H9 (cell line): ENCODE measurements around the gene EDC3. TPM values are rescaled to one million over a fixed set of nuclear protein-coding genes. Genes with fewer than 3 reads are reported as not detected.
A peak's percentile ranks its signal among the peaks of the same experiment; 100 is the strongest.

Experiments
- DNase-seq: peaks from one replicate; pipeline ENCODE4 v3.0.0-alpha.2; 2017
- H2AFZ ChIP-seq: one replicate; pipeline ENCODE4 v1.6.1; 2013; ENCODE audit warnings: mild to moderate bottlenecking, low read length, control low read depth, moderate library complexity
- H2AK5ac ChIP-seq: 2 replicates; pipeline ENCODE4 v1.6.1; 2013; ENCODE audit warnings: low read length, control low read depth, mixed read lengths; ENCODE audit not compliant: insufficient read length
- H2BK120ac ChIP-seq: one replicate; pipeline ENCODE4 v1.6.1; 2013; ENCODE audit warnings: low read depth, mild to moderate bottlenecking, low read length, control low read depth, inconsistent platforms; ENCODE audit not compliant: poor library complexity, severe bottlenecking
- H2BK12ac ChIP-seq: 2 replicates; pipeline ENCODE4 v1.6.1; 2013; ENCODE audit warnings: low read length, control low read depth, mixed read lengths, low read depth; ENCODE audit not compliant: insufficient read length
- H2BK15ac ChIP-seq: 2 replicates; pipeline ENCODE4 v1.6.1; 2013; ENCODE audit warnings: low read depth, low read length, control low read depth
- H2BK20ac ChIP-seq: one replicate; pipeline ENCODE4 v1.6.1; 2013; ENCODE audit warnings: low read depth, mild to moderate bottlenecking, low read length, control low read depth, inconsistent platforms; ENCODE audit not compliant: poor library complexity, severe bottlenecking
- H2BK5ac ChIP-seq: 2 replicates; pipeline ENCODE4 v1.6.1; 2013; ENCODE audit warnings: low read length, control low read depth, mixed read lengths; ENCODE audit not compliant: insufficient read length
- H3K14ac ChIP-seq: 2 replicates; pipeline ENCODE4 v1.6.1; 2013; ENCODE audit warnings: low read length, control low read depth; ENCODE audit not compliant: insufficient read depth
- H3K18ac ChIP-seq: 2 replicates; pipeline ENCODE4 v1.6.1; 2013; ENCODE audit warnings: low read depth, mild to moderate bottlenecking, mixed read lengths, low read length, control low read depth; ENCODE audit not compliant: insufficient read length
- H3K23ac ChIP-seq: 2 replicates; pipeline ENCODE4 v1.6.1; 2013; ENCODE audit warnings: low read length, control low read depth, mixed read lengths, low read depth; ENCODE audit not compliant: insufficient read length
- H3K23me2 ChIP-seq: 2 replicates; pipeline ENCODE4 v1.6.1; 2013; ENCODE audit warnings: low read depth, mild to moderate bottlenecking, mixed read lengths, low read length, control low read depth; ENCODE audit not compliant: insufficient read length, poor library complexity, severe bottlenecking
- H3K27ac ChIP-seq: 2 replicates; pipeline ENCODE4 v1.5.1; 2013; ENCODE audit warnings: low read length, control low read depth, mixed read lengths, low read depth; ENCODE audit not compliant: insufficient read length
- H3K27me3 ChIP-seq: 2 replicates; pipeline ENCODE4 v1.6.1; 2013; ENCODE audit warnings: low read length, control low read depth, inconsistent platforms; ENCODE audit not compliant: insufficient read depth
- H3K4ac ChIP-seq: 2 replicates; pipeline ENCODE4 v1.6.1; 2013; ENCODE audit warnings: low read depth, mild to moderate bottlenecking, control low read depth, inconsistent platforms, low read length, moderate library complexity
- H3K4me1 ChIP-seq: 2 replicates; pipeline ENCODE4 v1.6.1; 2013; ENCODE audit warnings: low read length, control low read depth, inconsistent platforms; ENCODE audit not compliant: insufficient read depth
- H3K4me2 ChIP-seq: 2 replicates; pipeline ENCODE4 v1.6.1; 2013; ENCODE audit warnings: low read length, control low read depth, mixed read lengths; ENCODE audit not compliant: insufficient read length, insufficient read depth
- H3K56ac ChIP-seq: 2 replicates; pipeline ENCODE4 v1.6.1; 2013; ENCODE audit warnings: low read depth, mild to moderate bottlenecking, mixed read lengths, low read length, control low read depth; ENCODE audit not compliant: insufficient read length
- H3K79me1 ChIP-seq: 2 replicates; pipeline ENCODE4 v1.6.1; 2013; ENCODE audit warnings: low read depth, mild to moderate bottlenecking, moderate library complexity, low read length, control low read depth, inconsistent platforms; ENCODE audit not compliant: insufficient read depth, poor library complexity, severe bottlenecking
- H3K79me2 ChIP-seq: 2 replicates; pipeline ENCODE4 v1.6.1; 2013; ENCODE audit warnings: low read length, control low read depth, inconsistent platforms; ENCODE audit not compliant: insufficient read depth
- H3K9ac ChIP-seq: 2 replicates; pipeline ENCODE4 v1.6.1; 2013; ENCODE audit warnings: low read length, control low read depth, mixed read lengths; ENCODE audit not compliant: insufficient read length; ENCODE audit errors: extremely low read depth
- H3K9me3 ChIP-seq: one replicate; pipeline ENCODE4 v1.6.1; 2013; ENCODE audit warnings: low read depth, low read length, inconsistent platforms; ENCODE audit not compliant: control insufficient read depth
- H3T11ph ChIP-seq: one replicate; pipeline ENCODE4 v1.6.1; 2013; ENCODE audit warnings: mild to moderate bottlenecking, low read length, control low read depth, inconsistent platforms
- H4K20me1 ChIP-seq: one replicate; pipeline ENCODE4 v1.6.1; 2013; ENCODE audit not compliant: control insufficient read depth, insufficient read length, insufficient read depth
- H4K5ac ChIP-seq: 2 replicates; pipeline ENCODE4 v1.6.1; 2013; ENCODE audit warnings: low read depth, mild to moderate bottlenecking, mixed read lengths, low read length, control low read depth; ENCODE audit not compliant: insufficient read length
- H4K8ac ChIP-seq: replicated peaks from 2 replicates; pipeline ENCODE4 v1.6.1; 2013; ENCODE audit warnings: low read length, control low read depth, mixed read lengths, low read depth; ENCODE audit not compliant: insufficient read length
- H4K91ac ChIP-seq: 2 replicates; pipeline ENCODE4 v1.6.1; 2013; ENCODE audit warnings: low read depth, mild to moderate bottlenecking, moderate library complexity, mixed read lengths, low read length, control low read depth; ENCODE audit not compliant: insufficient read length
- H3K27ac Mint-ChIP-seq, 3 experiments: 2 replicates in 2 of 3; 3 replicates in 1 of 3; pipeline ENCODE4 v1.8.0; 2020 to 2021; ENCODE audit warnings: mixed read lengths in 3 of 3, mild to moderate bottlenecking in 1 of 3, moderate library complexity in 1 of 3
- H3K27me3 Mint-ChIP-seq: 2 replicates; pipeline ENCODE4 v1.8.0; 2021; ENCODE audit warnings: low read depth, mild to moderate bottlenecking, moderate library complexity, mixed read lengths
- H3K36me3 Mint-ChIP-seq, 3 experiments: 2 replicates in 2 of 3; 3 replicates in 1 of 3; pipeline ENCODE4 v1.8.0; 2020 to 2021; ENCODE audit warnings: low read depth in 3 of 3, mixed read lengths in 3 of 3; ENCODE audit not compliant: insufficient read depth in 1 of 3
- H3K4me1 Mint-ChIP-seq, 2 experiments: 2 replicates each; pipeline ENCODE4 v1.8.0; 2020; ENCODE audit warnings: mixed read lengths in 2 of 2
- H3K4me3 Mint-ChIP-seq, 2 experiments: 2 replicates in 1 of 2; 3 replicates in 1 of 2; pipeline ENCODE4 v1.8.0; 2020 to 2021; ENCODE audit warnings: mild to moderate bottlenecking in 2 of 2, mixed read lengths in 2 of 2, moderate library complexity in 1 of 2
- H3K9me3 Mint-ChIP-seq, 2 experiments: 2 replicates in 1 of 2; 3 replicates in 1 of 2; pipeline ENCODE4 v1.8.0; 2020; ENCODE audit warnings: mild to moderate bottlenecking in 2 of 2, mixed read lengths in 2 of 2, moderate library complexity in 1 of 2
- CTCF ChIP-seq: fragments of 200-600 bp; sonication (generic); conservative IDR thresholded peaks from 3 replicates; pipeline ENCODE4 v1.8.0; 2021; ENCODE audit warnings: antibody characterized with exemption, mild to moderate bottlenecking
- WGBS: extraction: QIAGEN DNeasy Blood & Tissue Kit; methylation state at CpG from one replicate; pipeline ENCODE4 v1.1.7; 2013; ENCODE audit warnings: missing lambda C conversion rate, low lambda C conversion rate, mixed read lengths; ENCODE audit not compliant: insufficient read length; ENCODE audit errors: extremely low coverage; 5-methylcytosine and 5-hydroxymethylcytosine counted together
- total RNA-seq: library from RNA; stranded (reverse); gene quantifications from 2 replicates; pipeline ENCODE4 v1.2.1, GENCODE V29; 2021

Gene EDC3
- total RNA-seq, 1 experiment from 2014 or later = 60.5 TPM

- Histone ChIP-seq H3K14ac (no peak overlapping the region), H3K4ac (no peak overlapping the region), H3K56ac (no peak overlapping the region), H3K79me2 (no peaks in the 10 kb centered on the region), H3K23me2 (peaks cover 12% of the 10 kb centered on the region), H2AFZ (no peak overlapping the region), H3T11ph (no peak overlapping the region), H3K27ac (no peak overlapping the region), H3K9me3 (no peaks in the 10 kb centered on the region), H3K27me3 (peaks cover 7% of the 10 kb centered on the region; the same call in 1 of the 2 replicates), H2BK20ac (no peak overlapping the region), H3K79me1 (no peaks in the 10 kb centered on the region), H2BK120ac (no peak overlapping the region), H4K5ac (no peak overlapping the region), H4K91ac (no peak overlapping the region), H4K8ac (no peak overlapping the region), H2BK12ac (no peak overlapping the region), H4K20me1 (no peaks in the 10 kb centered on the region), H2BK5ac (no peak overlapping the region), H3K18ac (no peak overlapping the region), H3K23ac (no peak overlapping the region), H3K4me2 (no peak overlapping the region), H2BK15ac (no peak overlapping the region), H3K9ac (no peak overlapping the region), H2AK5ac (no peak overlapping the region), H3K4me1 (no peaks in the 10 kb centered on the region; the same call in 1 of the 2 replicates)
- DNase-seq = no peak
- Mint-ChIP-seq H3K36me3 (no peaks in the 10 kb centered on the region; a peak in 2 of 7 replicates), H3K4me1 (peaks cover 12% of the 10 kb centered on the region in 2 experiments), H3K27me3 (peaks cover 66% of the 10 kb centered on the region), H3K27ac (0 out of 7 replicates have a peak overlapping the region, but pooled peaks of 1 of the 3 experiments have one; percentile 72), H3K9me3 (peaks cover 6 to 12% of the 10 kb centered on the region in 2 experiments), H3K4me3 (no peak overlapping the region)
- no peak for TF ChIP-seq CTCF
- no CpG with 5 or more reads among the region's 1 CpG for WGBS
Observed at GRCh38 chr15:74723187-74723586, 27.4 kb upstream of the EDC3 start.
